MG63 (cell line): ENCODE data around the gene IREB2. TPM values are rescaled to one million over a fixed set of nuclear protein-coding genes. Genes with fewer than 3 reads are reported as not detected.
A peak's percentile ranks its signal among the peaks of the same experiment; 100 is the strongest.
"Not testable (repeated sequence)": the region's sequence is repeated elsewhere in the genome, so short reads cannot be mapped to it uniquely, and the experiment has no call there.

Experiments
- DNase-seq: peaks from one replicate; pipeline ENCODE4 v3.0.0-alpha.2; 2020
- H3K27me3 ChIP-seq: fragments of 250-450 bp; sonication (Bioruptor Pico); 2 replicates; pipeline ENCODE4 v1.5.1; 2020; ENCODE audit warnings: mild to moderate bottlenecking, moderate library complexity
- H3K36me3 ChIP-seq: fragments of 250-450 bp; sonication (Bioruptor Pico); 2 replicates; pipeline ENCODE4 v1.5.1; 2020; ENCODE audit warnings: mild to moderate bottlenecking, moderate library complexity
- H3K4me3 ChIP-seq: fragments of 250-450 bp; sonication (Bioruptor Pico); 2 replicates; pipeline ENCODE4 v1.5.1; 2020; ENCODE audit warnings: mild to moderate bottlenecking, moderate library complexity
- H3K9me3 ChIP-seq: fragments of 250-450 bp; sonication (Bioruptor Pico); 2 replicates; pipeline ENCODE4 v1.5.1; 2020; ENCODE audit warnings: mild to moderate bottlenecking, moderate library complexity
- total RNA-seq: library from RNA; depleted of rRNA; stranded (reverse); fragments of >200 nt; shearing (Covaris generic); gene quantifications from 2 replicates; pipeline ENCODE4 v1.2.3, GENCODE V29; 2014; ENCODE audit warnings: low replicate concordance

Gene IREB2
- total RNA-seq, 1 experiment from 2014 or later, result 15.1 TPM

DNA sequence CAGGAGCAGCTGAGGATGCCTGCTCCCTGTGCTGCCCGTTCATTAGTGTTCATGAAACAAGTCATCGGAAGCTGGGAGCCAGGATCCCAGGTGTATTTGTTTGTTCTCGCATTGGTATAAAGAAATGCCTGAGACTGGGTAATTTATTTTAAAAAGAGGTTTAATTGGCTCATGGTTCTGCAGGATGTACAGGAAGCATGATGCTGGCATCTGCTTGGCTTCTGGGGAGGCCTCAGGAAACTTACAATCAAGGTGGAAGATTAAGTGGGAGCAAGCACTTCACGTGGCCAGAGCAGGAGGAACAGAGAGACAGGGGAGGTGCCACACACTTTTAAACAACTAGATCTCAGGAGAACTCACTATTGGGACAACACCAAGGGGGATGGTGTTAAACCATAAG, 63.8 kb downstream of the IREB2 start:
- DNase-seq, result no peak
- peaks cover 44% of the 10 kb centered on the region for H3K36me3 ChIP-seq
- no peaks in the 10 kb centered on the region for H3K27me3 ChIP-seq
- no peak overlapping the region for H3K4me3 ChIP-seq
- no peaks in the 10 kb centered on the region for H3K9me3 ChIP-seq

DNA sequence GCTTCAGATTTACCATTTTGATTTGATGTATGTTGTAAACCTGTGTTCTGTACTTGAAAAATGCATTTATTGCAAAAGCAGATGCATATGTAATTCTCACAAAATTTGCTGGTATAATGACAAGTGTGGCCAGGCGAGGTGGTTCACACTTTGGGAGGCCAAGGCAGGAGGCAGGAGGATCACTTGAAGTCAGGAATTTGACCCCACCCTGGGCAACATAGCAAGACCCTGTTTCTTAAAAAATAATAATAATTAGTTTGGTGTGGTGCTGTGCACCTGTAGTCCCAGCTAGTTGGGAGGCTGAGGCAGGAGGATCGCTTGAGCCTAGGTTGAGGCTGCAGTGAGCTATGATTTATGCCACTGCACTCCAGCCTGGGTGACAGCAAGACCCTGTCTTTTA, 64.6 kb downstream of the IREB2 start:
- DNase-seq, result no peak
- H3K27me3 ChIP-seq, result no peaks in the 10 kb centered on the region
- no peaks in the 10 kb centered on the region for H3K9me3 ChIP-seq
- no peak overlapping the region for H3K4me3 ChIP-seq
- H3K36me3 ChIP-seq, result peaks cover 36% of the 10 kb centered on the region

DNA sequence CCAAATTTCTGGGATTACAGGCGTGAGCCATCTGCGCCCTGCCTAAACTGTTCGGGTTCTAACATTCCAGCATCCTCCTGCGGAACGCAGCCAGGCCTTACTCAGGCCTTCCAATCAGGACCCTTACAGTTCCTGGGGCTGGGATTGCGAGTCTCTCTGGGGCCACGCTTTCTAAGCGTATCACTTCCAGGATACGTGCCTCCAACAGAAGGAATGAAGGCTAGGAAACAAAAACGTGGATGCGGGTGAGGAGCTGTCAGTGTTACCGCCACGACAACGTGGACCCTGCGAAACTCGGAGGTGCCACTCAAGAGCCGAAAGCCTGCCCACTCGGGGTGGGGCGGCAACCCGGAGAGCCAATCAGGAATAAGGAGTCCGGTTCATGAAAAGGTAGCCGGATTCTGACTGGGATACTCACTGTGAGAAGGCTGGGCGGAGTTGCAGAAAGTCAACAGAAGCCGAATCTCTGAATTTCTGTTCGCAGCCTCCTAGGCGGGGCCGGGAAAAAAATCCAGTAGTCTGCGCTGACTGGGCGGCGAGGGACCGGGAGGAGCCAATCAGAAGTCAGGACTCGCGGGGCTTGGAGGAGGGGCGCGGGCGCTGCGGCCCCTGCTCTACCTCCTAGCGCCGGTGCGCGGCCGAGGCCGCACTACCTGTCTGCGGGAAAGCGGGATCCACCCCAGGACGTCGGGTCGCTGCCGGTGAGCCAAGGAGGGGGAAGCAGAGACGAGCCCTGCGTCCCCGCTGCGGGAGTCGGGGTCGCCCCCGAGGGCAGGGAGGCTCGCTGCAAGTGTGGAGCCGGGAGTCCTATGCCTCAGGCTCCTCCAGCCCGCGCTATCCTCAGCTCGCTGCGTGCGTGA, 69.2 kb downstream of the IREB2 start, which contains the start of gene HYKK:
Gene HYKK (plus strand): TSS at position 607 of the 860 bp plus-strand sequence. CDS start 5,512 bp downstream, outside the sequence.
- peak within 1 kb of the TSS; percentile 86 for H3K4me3 ChIP-seq
- no peaks in the 10 kb centered on the region for H3K36me3 ChIP-seq
- H3K9me3 ChIP-seq, result no peaks in the 10 kb centered on the region
- H3K27me3 ChIP-seq, result no peaks in the 10 kb centered on the region
- peak; percentile 96 for DNase-seq

DNA sequence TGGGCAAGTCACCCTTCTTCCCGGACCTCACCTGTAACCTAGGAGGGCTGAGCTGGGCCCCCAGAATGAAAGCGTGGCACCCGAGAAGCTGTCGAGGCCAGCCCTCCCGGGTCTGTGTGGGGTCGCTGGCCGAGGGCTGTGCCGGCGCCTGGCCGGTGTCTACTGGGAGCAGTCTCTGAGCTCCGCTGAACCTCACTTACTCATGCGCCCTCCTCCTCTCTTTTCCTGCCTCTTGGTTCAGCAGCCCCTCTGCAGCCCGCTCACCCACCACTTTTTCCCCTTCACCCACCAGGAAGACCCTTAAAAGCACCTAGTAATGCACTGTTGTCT, 69.8 kb downstream of the IREB2 start:
- no peak for DNase-seq
- Histone ChIP-seq H3K9me3 (no peaks in the 10 kb centered on the region), H3K27me3 (no peaks in the 10 kb centered on the region), H3K36me3 (no peaks in the 10 kb centered on the region), H3K4me3 (peak overlapping the region; percentile 86)

DNA sequence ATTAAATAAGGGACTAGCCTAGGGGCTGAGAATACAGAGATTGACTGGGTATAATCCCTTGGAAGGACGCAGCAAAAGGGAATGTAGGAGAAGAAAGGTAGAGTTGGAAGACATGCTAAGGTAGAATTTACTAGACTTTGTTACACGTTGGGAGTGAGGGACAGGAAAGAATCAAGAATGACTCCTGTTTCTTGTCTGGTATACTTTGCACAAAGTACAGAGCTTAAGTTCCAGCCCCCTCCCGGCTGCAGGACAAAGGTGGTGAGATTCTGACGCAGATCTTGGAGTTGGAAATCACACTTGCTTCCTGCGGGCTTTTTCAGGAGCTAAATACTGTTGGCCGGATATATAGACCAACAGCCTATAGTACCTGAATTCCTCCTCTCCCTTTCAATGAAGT, 70.3 kb downstream of the IREB2 start:
- H3K4me3 ChIP-seq, result peak overlapping the region; percentile 86

DNA sequence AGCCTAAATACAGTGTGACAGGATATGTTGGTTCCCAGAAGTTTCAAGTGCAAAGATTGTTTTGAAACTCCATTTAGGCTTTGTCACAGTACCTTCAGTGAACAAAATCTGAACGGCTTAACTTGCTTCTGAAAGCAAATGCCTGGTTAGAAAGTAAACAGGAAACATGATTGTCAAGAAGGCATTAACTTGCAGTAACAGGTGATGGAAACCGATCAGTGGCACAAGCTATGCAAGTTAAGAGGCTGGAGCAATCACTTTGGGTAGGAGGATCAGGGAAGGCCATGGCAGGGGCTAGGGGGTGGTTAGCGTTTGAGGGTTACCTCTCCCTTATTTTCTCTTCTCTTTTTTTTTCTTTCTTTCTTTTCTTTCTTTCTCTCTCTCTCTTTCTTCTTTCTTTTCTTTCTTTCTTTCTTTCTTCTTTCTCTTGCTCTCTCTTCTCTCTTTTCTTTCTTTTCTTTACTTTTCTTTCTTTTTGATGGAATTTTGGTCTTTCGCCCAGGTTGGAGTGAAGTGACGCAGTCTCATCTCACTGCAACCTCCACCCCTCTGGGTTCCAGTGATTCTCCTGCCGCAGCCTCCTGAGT, 71.8 kb downstream of the IREB2 start:
- no peak for DNase-seq

More for the DNA sequence above, 70.3 kb downstream of the IREB2 start:
- no peaks in the 10 kb centered on the region for H3K9me3 ChIP-seq
- H3K27me3 ChIP-seq, result no peaks in the 10 kb centered on the region
- DNase-seq, result no peak
- H3K36me3 ChIP-seq, result no peaks in the 10 kb centered on the region

DNA sequence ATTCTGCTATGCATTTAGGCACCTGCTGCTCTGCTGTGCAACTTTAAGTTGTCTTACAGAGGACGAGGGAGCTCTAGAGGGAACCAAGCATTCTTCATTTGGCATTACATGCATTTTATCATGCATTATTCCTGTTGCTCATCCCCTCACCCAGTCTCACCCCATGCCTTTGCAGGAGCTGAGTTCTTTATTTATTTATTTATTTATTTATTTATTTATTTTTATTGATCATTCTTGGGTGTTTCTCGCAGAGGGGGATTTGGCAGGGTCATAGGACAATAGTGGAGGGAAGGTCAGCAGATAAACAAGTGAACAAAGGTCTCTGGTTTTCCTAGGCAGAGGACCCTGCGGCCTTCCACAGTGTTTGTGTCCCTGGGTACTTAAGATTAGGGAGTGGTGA, 82.0 kb downstream of the IREB2 start:
- not testable (repeated sequence) for H3K4me3 ChIP-seq, DNase-seq, H3K9me3 ChIP-seq, H3K27me3 ChIP-seq, H3K36me3 ChIP-seq

More for the DNA sequence above, 71.8 kb downstream of the IREB2 start:
- no peaks in the 10 kb centered on the region for H3K36me3 ChIP-seq
- H3K4me3 ChIP-seq, result no peak overlapping the region
- no peaks in the 10 kb centered on the region for H3K9me3 ChIP-seq
- H3K27me3 ChIP-seq, result no peaks in the 10 kb centered on the region

DNA sequence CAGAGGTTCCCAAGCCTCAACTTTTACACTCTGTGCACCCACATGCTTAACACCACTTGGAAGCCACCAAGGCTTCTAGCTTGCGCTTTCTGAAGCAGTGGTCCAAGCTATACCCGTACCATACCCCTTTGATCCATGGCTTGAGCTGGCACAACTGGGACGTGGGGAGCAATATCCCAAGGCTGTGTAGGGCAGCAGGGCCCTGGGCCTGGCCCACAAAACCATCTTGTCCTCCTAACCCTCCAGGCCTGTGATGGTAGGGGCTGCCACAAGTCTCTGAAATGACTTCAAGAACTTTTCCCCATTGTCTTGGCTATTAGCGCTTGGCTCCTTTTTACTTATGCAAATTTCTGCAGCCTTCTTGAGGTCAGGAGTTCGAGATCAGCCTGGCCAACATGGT, 86.2 kb downstream of the IREB2 start:
- no peaks in the 10 kb centered on the region for H3K36me3 ChIP-seq
- no peak overlapping the region for H3K4me3 ChIP-seq
- no peak for DNase-seq
- H3K9me3 ChIP-seq, result no peaks in the 10 kb centered on the region
- H3K27me3 ChIP-seq, result no peaks in the 10 kb centered on the region

DNA sequence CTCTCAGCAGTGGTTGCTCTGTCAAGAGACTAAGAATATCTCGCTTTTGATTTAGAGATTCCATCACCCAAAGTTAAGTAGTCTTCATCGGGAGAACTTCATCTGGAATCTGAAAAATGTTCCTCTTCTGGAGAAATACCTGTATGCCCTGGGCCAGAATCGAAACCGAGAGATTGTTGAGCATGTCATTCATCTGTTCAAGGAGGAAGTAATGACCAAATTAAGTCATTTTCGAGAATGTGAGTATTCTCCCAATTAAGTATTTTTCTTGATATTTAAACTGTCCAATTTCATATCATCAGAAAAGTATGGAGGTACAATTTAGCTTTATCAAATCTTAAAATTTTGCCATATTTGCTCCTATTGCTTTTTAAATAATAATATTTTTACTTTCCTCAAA, 89.3 kb downstream of the IREB2 start:
- Histone ChIP-seq H3K36me3 (no peaks in the 10 kb centered on the region), H3K27me3 (no peaks in the 10 kb centered on the region), H3K4me3 (no peak overlapping the region), H3K9me3 (no peaks in the 10 kb centered on the region)
- DNase-seq, result no peak

DNA sequence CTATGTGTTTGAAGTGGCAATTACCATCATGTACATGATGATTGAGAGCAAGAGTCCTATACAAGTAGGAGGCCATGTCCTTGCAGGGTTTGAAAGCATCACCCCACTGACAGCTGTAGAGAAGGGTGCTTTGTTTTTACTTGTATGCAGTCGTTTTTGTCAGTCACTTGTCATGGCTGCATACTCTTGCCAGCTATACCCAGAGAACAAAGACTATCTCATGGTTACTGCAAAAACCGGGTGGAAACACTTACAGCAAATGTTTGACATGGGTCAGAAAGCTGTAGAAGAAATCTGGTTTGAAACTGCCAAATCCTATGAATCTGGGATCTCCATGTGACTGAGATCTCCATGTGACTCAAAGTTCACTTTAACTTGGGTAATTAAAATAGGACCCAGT, 95.3 kb downstream of the IREB2 start:
- no peak for DNase-seq
- Histone ChIP-seq H3K36me3 (no peaks in the 10 kb centered on the region), H3K27me3 (no peaks in the 10 kb centered on the region), H3K9me3 (no peaks in the 10 kb centered on the region), H3K4me3 (no peak overlapping the region)

DNA sequence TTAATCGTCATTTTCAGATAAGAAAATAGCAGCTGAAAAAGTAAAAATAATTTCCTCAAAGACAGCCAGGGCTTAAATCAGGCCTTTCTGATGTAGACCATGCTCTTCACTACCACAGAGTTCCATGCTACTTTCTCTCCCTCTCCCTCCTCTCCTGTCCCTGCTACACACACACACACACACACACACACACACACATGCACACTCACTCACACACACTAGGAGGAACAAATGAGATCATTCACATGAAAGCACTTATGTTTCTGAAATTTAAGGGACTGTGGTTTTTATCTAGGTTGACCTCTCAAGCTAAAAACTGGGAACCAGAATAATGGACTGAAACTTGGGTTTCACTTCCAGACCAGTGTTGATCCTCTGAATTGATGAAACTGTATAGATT, 98.1 kb downstream of the IREB2 start:
- H3K4me3 ChIP-seq, result no peak overlapping the region
- no peak for DNase-seq
- H3K36me3 ChIP-seq, result 0 out of 2 replicates have a peak, but pooled peaks cover 3% of the 10 kb centered on the region
- no peaks in the 10 kb centered on the region for H3K9me3 ChIP-seq
- H3K27me3 ChIP-seq, result no peaks in the 10 kb centered on the region

DNA sequence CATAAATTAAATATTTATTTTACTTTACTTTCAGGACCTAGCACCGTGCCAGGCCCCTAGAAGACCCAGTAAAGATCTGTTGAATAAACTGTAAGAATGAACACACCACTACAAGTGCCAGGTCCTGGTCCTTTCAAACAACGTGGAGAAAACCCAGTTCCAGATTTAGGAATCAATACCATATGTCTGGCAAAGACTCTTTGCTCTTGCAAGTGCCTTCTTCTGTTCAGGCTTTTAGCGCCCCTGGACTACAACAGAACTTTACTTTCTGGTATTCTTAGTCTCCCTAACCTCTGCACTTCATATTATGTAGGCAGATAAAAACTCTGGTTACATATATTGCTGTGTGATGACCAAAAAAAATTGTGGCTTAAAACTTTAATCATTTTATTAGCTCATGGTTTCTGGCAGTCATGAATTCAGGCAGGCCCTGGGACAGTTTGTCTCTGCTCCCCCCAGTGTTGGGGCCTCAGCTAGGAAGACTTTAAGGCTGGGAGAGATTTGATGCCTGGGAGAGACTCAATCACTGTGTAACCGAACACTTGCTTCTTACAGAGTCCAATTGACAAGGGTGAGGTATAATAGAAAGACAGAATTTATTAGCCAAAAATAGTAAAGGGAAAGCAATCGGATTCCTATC, 99.4 kb downstream of the IREB2 start:
- no peaks in the 10 kb centered on the region for H3K9me3 ChIP-seq
- H3K4me3 ChIP-seq, result no peak overlapping the region
- H3K36me3 ChIP-seq, result peaks cover 14% of the 10 kb centered on the region
- H3K27me3 ChIP-seq, result no peaks in the 10 kb centered on the region
- no peak for DNase-seq

DNA sequence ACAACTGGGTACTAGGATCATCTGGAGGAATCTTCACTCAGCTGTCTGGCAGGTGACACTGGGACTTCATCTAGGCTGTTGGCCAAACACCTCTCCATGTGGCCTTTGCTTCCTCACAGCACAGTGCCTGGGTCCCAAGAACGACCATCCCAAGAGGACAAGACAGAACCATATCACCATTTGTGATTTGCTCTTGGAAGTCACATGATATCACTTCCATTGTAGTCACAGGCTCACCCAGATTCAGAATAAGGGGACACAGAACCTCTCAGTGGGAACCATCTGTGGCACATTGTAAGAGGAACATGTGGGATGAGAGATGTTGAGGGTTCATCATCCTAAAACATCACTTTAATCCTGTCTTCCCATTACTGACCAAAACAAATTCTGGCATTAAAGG, 100.3 kb downstream of the IREB2 start:
- H3K27me3 ChIP-seq, result no peaks in the 10 kb centered on the region
- no peak overlapping the region for H3K4me3 ChIP-seq
- DNase-seq, result no peak
- no peaks in the 10 kb centered on the region for H3K9me3 ChIP-seq
- peaks cover 22% of the 10 kb centered on the region for H3K36me3 ChIP-seq

DNA sequence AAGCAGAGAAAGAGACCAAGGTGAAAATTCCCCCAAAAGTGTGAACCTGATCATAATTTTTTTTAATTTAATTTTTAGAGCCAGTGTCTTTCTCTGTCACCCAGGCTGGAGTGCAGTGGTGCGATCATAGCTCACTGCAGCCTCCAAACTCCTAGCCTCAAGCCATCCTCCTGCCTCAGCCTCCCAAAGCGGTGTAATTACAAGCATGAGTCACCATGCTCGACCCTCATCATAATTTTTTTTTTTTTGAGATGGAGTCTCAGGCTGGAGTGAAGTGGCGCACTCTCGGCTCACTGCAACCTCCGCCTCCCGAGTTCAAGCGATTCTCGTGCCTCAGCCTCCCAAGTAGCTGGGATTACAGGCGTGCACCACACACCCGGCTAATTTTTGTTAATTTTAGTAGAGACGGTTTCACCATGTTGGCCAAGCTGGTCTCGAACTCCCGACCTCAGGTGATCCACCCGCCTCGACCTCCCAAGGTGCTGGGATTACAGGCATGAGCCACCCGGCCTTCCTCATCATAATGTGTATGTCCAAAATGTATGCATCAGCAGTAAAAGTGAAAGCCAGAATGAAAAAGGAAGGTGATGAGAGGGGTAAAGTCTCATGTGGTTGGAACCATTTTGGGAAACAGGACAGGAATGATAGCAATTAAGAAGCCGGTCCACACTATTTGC, 101.6 kb downstream of the IREB2 start:
- not testable (repeated sequence) for DNase-seq, H3K9me3 ChIP-seq, H3K27me3 ChIP-seq
- Histone ChIP-seq H3K36me3 (peaks cover 32% of the 10 kb centered on the region), H3K4me3 (peak overlapping the region; percentile 94)

DNA sequence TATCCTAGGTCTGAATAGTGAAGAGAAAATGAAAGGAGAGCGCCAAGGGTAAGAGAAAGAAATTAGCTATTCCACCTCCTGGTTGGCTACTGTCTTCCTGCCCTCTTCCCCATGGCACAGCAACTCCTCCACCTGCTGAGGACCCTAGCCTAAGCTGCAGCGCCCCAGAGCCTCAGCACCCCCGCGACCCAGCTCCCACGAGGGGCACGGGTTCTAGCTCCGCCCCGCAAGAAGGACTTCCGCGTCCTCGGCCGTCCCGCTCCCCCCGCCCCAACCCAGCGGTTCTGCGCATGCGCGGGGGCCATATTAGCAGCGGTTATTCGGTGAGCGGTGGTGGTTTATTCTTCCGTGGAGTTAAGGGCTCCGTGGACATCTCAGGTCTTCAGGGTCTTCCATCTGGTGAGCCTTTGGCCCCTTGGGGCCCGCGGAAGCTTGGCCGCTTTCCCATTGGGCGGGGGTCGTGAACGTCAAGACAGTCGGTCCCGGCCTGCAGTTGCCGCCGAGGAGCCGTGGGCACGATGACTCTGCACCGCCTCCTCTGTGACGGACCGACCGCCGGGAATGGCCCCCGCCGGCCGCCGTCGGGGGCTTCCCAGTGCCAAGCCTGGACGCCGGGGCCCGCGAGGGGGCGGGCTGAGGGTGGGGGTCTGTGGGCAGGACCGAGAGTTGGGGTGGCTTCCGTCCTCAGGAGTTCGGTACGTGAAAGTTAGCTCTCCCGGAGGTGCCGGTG, 102.3 kb downstream of the IREB2 start, which contains the start of gene PSMA4:
Gene PSMA4 (plus strand): TSS at position 304 of the 730 bp plus-strand sequence. CDS start 1,484 bp downstream, outside the sequence.
- Histone ChIP-seq H3K4me3 (peak within 1 kb of the TSS; percentile 94), H3K27me3 (no peaks in the 10 kb centered on the region), H3K36me3 (peaks cover 39% of the 10 kb centered on the region), H3K9me3 (no peaks in the 10 kb centered on the region)
- DNase-seq, result peak; percentile 91
